DOHH2 (cell line): ENCODE results near the gene WRNIP1.

Experiments used
- CTCF ChIP-seq: fragments of 200-600 bp; sonication (generic); IDR thresholded peaks from one replicate; pipeline ENCODE4 v1.5.1; 2014; ENCODE audit warnings: antibody characterized with exemption, mild to moderate bottlenecking, low read depth, low read length; ENCODE audit not compliant: poor library complexity, severe bottlenecking
- EZH2phosphoT487 ChIP-seq: fragments of 200-600 bp; sonication (generic); IDR thresholded peaks from 2 replicates; pipeline ENCODE4 v1.6.1; 2017; ENCODE audit warnings: borderline replicate concordance, mild to moderate bottlenecking, antibody characterized with exemption, low read length, moderate library complexity, mixed read lengths

- no peak for TF ChIP-seq CTCF
- TF ChIP-seq EZH2phosphoT487, result no peak
These were observed 9.0 kb upstream of the WRNIP1 start for GRCh38 chr6:2756241-2756640.
